HL-60 (cell line): ENCODE measurements around the gene EXOC7.

Experiments used
- DNase-seq, 2 experiments: peaks; one replicate each; pipeline ENCODE4 v3.0.0-alpha.2; 2010 to 2020; ENCODE audit warnings: low read depth in 1 of 2, low spot score in 1 of 2
- H3K27ac ChIP-seq: fragments of 250-450 bp; sonication (Bioruptor Pico); replicated peaks from 2 replicates; pipeline ENCODE4 v1.5.1; 2020; ENCODE audit warnings: mild to moderate bottlenecking, moderate library complexity
- H3K27me3 ChIP-seq: fragments of 250-450 bp; sonication (Bioruptor Pico); 2 replicates; pipeline ENCODE4 v1.5.1; 2021; ENCODE audit warnings: mild to moderate bottlenecking, moderate library complexity; ENCODE audit not compliant: insufficient read depth, poor library complexity, severe bottlenecking
- H3K4me3 ChIP-seq: replicated peaks from 2 replicates; pipeline ENCODE4 v1.5.1; 2011; ENCODE audit warnings: mild to moderate bottlenecking, control low read depth, low read length; ENCODE audit not compliant: insufficient read depth
- CTCF ChIP-seq: IDR thresholded peaks from one replicate; pipeline ENCODE4 v1.5.1; 2011; ENCODE audit warnings: low read length, control low read depth, inconsistent platforms; ENCODE audit not compliant: insufficient read depth
- GABPA ChIP-seq: IDR thresholded peaks from 2 replicates; pipeline ENCODE4 v1.6.1; 2012; ENCODE audit warnings: low read depth
- POLR2AphosphoS5 ChIP-seq: IDR thresholded peaks from 2 replicates; pipeline ENCODE4 v1.6.1; 2012; ENCODE audit warnings: low read depth
- REST ChIP-seq: IDR thresholded peaks from 2 replicates; pipeline ENCODE4 v1.6.1; 2012; ENCODE audit warnings: low read depth; ENCODE audit not compliant: insufficient replicate concordance
- SPI1 ChIP-seq: IDR thresholded peaks from 2 replicates; pipeline ENCODE4 v1.6.1; 2012; ENCODE audit warnings: low read depth, mild to moderate bottlenecking, borderline replicate concordance

The EXOC7 gene

DNA sequence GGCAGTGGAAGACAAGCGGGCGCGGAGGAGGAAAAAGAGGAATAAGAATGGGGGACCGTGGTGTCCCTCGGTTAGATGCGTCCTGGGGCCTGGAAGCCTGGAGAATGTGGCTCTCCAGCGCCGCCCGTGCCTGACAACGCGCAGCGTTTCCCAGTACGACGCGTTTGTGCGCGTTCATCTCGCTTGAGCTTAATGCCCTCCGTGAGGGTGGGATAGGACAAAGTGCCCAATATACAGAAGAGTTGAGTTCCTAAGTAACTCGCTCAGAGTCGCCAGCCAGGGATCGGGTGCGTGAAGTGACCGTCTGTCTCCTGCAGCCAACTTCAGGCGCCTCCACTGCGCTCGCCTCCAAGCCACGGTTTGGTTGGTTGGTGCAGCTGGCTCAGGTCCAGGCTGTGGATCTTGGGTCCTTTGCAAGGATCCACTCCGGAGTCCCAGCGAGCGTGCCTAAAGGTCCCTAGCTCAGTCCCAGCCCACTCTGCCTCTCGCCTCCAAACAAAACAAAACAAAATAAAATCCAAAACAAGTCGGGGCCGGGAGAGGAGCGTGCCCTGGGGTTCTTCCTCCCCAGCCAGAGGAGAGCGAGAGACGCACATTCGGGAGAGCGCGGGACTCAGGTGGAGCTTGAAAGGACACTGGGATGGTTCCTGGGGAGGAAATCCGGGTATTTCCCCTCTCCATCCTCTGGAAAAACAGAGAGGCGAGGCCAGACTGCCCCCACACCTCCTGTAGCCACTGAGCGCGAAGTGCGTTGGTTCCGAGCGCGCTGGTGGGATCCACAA lies 28.0 kb downstream of the EXOC7 start:
- TF ChIP-seq CTCF (peak; percentile 2), SPI1 (no peak)
- peak in 1 of 2 experiments; percentile 52 for DNase-seq
- Histone ChIP-seq H3K27ac (no peak overlapping the region), H3K27me3 (peaks cover 57% of the 10 kb centered on the region), H3K4me3 (0 out of 2 replicates have a peak overlapping the region, but pooled peaks have one; percentile 1)

DNA sequence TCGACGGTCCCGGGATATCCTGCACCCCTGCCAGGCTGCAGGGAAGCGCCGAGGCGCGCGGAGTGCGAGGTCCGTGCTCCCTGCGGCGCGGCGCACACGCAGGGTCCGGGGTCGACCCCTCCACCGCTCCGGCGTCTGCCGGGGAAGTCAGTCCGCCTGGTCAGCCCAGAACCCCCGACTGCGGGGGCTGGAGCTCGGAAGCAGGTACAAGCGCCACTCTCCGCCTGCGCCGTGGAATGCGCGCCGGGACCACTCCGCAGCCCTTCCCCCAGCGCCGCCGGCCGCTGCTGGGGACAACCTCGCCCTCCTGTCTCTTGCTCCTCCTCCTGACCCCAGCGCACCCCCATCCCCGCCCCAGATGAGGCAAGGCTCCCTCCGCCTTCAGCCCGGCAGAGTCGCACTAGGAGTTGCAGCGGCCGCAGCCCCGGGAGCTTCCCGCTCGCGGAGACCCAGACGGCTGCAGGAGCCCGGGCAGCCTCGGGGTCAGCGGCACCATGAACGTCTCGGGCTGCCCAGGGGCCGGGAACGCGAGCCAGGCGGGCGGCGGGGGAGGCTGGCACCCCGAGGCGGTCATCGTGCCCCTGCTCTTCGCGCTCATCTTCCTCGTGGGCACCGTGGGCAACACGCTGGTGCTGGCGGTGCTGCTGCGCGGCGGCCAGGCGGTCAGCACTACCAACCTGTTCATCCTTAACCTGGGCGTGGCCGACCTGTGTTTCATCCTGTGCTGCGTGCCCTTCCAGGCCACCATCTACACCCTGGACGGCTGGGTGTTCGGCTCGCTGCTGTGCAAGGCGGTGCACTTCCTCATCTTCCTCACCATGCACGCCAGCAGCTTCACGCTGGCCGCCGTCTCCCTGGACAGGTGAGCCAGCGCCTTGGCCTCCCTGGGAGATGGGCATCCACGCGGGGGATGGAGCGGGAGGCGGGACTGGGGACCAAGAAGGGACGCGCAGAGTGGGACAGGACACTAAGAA lies 28.9 kb downstream of the EXOC7 start, which contains the start of gene GALR2:
Gene GALR2, plus strand, starts transcription at position 392 of the 974 bp plus-strand sequence. Its CDS starts 103 bp downstream, at position 495.
- TF ChIP-seq REST (no peak), SPI1 (peak; percentile 86)
- no peak within 1 kb of the TSS for H3K27ac ChIP-seq
- peak in 1 of 2 experiments; percentile 45 for DNase-seq
- peaks cover 54% of the 10 kb centered on the region for H3K27me3 ChIP-seq
- 0 out of 2 replicates have a peak within 1 kb of the TSS, but pooled peaks have one; percentile 1 for H3K4me3 ChIP-seq

GRCh38 chr17:76072148-76072858 lies 31.3 kb downstream of the EXOC7 start, which contains the start of gene SRP68:
Gene SRP68, minus strand, starts transcription at chr17:76072517. Its CDS starts 26 bp downstream, at chr17:76072491.
- H3K4me3 ChIP-seq = peak within 1 kb of the TSS; percentile 95
- peak within 1 kb of the TSS; percentile 69 for H3K27ac ChIP-seq
- peaks cover 35% of the 10 kb centered on the region for H3K27me3 ChIP-seq
- DNase-seq = peak; percentile 86 to 93
- no peak for TF ChIP-seq CTCF
- TF ChIP-seq SPI1 = no peak
- TF ChIP-seq REST = peak; percentile 26
- no peak for TF ChIP-seq GABPA
- TF ChIP-seq POLR2AphosphoS5 = peak; percentile 93
